ENCODE results near the gene OSBPL8.

The OSBPL8 gene

DNA sequence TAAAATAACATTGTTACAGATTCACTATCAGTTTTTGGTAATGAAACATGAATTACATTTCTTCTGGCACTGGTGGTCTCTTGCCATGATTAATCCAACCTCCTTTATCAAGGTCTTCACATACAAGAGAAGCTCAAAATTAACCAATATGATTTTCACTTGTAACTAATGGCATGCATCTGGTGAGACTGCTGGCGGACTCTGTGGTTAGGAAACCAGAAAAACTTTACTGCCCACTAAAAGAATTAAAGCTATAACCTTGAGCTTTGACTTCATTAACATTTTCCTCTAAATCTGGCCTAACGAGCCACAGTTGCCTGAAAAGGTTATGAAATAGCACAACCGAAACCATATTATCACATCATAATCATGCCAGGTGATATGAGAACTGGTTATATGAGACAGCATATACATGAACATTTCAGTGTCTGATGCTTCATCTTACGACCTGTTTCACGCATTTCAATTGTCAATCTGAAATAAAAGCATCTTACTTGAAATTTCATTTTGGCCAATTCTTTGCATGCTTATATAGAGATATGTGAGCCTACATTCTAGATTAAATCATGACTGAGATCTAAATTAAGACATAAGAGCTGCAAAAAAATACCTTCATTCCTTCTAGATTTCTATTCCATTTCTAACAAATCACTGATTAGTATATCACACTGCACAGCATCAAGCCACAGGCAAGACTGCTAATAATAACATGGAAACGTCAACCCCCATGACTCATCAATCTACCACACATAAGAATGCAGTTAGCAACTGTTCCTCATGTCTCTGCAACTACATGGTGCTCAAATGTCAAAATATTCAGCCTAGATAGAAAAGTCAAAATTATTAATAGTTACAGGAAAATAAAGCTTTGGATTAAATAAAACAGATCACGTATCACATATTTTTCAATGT is 89.3 kb downstream of the OSBPL8 start:
- DNase-seq (ENCODE audit: low spot score) = peak; percentile 5

DNA sequence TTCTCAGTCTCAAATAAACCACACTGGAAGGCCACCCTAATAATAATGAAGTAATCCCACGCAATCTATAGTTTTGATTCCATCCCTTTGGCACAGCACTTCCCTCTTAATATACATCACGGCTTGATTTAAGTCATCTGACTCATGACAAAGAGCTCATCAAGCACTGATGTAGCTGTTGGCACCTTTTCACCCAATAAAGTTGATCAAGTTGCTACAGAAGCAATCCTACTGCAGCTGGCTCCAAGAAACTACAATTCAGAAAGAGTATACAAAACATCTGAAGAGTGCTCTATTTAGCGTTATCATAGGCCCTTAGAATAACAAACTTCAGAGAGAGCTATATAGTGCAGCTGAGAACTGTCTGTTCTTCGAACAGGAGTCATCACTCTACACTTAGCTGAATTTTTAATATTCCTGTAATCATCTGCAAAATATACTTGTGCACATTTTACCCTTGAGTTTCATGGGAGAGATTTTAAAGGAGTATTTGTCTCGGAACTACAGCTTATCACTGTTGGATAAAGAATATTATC is 94.9 kb downstream of the OSBPL8 start:
- DNase-seq (ENCODE audit: low spot score) = no peak

DNA sequence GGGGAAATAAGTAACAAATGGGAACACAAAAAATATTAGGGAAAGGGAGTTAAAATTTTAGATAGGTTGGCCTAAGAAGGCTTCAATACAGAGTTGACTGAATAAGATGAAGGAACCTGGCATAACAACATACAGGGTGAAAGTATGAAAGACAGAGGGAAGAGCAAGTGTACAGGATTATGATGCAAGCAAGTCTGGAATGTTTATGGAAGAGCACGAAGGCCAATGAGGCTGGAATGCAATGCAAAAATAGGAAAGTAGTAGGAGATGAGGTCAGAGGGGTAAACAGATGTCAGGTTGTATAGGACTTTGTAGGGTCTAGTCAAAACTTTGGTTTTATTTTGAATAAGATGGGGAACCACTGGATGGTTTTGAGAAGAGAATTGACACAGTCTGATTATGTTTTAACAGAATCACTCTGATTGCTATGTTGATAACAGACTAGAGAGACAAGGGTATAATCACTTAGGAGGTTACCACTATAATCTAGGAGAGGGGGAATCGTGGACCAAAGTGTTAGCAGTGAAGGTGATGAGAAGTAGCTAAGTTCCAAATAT is 96.8 kb downstream of the OSBPL8 start:
- DNase-seq (ENCODE audit: low spot score) = no peak

DNA sequence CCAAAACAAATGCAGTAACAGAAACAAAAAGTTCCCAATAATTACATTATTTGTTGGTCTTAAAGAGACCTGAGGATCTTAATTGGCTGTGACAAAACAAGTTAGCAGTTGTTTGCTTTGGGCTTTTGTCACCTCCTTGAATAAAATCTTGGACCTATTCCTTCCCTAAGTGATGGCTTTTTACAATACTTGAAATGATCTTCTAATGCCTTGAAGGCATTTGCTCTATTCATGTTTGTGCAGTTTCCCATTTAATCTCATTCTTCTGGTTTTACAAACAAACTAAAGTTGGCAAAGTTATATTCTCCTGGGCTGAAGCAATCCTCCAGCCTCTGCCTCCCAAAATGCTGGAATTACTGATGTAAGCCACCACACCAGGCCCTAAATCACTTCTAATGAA is 98.8 kb downstream of the OSBPL8 start:
- DNase-seq (ENCODE audit: low spot score) = no peak

DNA sequence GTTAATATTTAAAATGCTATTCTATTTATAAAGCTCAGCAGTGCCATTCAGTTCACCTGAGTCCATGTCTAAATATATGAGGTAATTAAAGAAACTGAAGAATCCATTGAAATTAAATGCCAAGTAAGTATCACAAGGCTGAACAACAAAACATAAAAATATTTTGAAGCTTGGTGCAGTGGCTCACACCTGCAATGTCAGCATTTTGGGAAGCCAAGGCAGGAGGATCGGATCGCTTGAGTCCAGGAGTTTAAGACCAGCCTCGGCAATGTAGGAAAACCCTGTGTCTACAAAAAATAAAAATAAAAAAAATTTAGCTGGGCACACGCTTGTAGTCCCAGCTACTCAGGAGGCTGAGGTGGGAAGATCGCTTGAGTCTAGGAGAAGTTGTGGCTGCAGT is 101.8 kb downstream of the OSBPL8 start:
- DNase-seq (ENCODE audit: low spot score) = no peak

DNA sequence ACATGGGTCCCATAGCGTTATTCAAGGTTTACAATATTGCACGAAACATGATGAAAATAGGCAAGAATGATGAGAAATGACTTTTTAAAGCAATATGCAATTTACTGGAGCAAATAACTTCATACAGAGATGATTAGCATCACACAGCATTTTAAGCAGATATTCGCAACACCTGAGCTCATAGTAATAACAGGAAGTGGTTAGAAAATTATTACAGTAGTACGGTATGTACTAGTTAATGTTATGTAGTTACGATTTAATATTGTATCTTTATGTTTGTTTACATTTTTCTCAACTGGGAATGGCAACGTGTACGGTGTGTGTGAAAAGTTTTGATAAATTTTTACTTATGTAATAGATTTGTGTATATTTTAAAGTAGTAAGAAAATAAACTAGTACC is 102.6 kb downstream of the OSBPL8 start:
- no peak for DNase-seq (ENCODE audit: low spot score)

DNA sequence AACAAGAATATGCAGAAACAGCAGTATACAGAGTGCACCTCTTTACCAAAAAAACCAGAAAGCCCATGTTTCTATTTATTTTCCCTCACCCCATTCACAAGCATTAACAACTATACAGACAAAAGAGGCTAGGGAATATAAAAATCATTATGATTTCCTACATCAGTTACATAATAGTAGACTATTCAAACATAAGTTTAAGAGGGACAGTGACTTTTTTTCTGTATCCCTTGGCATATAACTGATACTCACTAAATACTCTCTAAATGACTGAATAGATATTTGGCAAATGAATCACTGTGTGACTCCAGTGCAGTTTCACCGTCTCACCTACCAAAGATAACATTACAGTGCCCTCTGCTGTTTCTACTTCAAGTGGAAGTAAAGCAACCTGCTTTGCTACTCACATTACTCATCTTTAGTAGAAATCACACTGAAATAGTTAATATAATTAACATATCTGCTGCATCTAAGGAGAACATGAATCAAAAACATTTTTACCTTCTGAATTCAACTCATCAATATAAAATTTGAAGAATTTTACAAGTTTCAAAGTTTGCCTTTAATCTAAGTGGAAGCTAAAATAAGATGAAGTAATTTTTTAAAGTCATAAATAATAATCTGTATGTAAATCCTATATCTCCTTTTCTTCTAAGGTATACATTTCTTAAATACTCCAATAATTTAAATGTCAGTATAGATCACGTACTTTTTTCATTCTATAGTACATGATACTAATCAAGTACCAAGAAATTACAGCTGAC is 103.8 kb downstream of the OSBPL8 start:
- peak; percentile 14 for DNase-seq (ENCODE audit: low spot score)

DNA sequence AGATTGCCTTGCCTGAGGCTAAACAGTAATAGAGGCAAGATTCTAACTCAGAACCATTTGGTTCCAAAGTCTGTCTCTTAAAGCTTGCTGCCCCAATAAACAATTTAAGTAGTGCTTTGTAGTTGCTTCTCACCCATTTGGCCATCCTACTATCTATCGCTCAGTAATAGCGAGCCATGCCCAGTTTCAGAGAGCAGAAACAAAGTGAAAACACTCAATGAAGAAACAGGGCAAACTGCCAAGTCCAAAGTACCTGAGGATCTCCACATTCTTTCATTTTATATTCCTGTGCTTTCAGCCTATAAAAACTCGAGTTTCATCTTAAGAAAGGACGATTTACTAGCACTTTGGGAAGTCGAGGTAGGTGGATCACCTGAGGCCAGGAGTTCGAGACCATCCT is 108.0 kb downstream of the OSBPL8 start:
- DNase-seq (ENCODE audit: low spot score) = no peak

DNA sequence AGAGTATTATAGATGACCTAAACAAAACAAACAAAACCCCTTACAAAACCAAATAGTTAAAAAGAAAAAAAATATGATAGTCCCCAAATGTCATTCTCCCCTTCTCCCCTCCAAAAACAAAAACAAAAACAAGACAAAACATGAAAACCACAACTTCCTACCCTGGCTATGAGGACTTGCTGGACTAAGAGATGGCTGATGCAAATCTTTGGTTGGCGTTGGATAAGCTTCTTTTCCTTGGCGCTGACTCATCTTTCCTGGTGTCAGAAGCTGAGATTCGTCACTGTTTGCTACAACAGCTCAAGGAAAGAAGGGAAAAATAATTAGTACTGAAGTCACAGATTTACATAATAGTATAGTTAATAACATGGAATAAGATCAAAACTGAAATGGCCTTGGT is 108.9 kb downstream of the OSBPL8 start:
- no peak for DNase-seq (ENCODE audit: low spot score)

DNA sequence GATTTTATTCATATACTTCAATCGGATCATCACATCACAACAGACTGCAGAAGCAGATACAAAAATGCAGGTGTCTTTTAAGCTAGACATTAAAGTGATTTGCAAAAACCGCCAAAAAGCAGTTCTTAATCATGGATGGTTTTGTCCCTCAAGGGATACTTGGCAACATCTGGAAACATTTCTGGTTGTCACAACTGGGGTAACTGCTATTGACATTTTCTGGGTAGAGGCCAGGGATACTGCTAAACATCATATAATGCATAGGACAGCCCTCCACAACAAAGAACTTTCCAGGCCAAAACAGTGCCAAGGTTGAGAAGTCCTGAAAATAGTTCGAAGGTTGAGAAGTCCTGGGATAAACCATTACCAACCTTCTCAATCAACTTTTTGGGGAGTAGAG is 109.6 kb downstream of the OSBPL8 start:
- no peak for DNase-seq (ENCODE audit: low spot score)

DNA sequence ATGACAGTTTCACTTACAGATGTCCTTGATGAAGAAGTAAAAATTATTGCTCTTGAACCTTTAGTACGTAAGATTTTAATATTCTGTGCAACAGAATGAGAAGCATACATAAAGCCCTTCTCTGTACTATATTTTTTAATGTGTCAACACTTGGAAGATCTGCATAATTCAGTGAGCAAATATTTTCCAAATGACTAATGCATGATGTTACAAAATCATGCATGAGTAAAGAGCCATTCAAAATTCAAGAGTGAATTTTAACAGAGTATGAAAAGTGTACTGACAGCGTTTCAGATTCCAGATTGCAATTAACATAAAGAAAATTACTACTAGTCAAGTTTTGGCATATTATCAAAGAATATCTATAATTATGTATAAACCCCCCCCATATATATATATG is 110.0 kb downstream of the OSBPL8 start:
- DNase-seq (ENCODE audit: low spot score) = no peak

DNA sequence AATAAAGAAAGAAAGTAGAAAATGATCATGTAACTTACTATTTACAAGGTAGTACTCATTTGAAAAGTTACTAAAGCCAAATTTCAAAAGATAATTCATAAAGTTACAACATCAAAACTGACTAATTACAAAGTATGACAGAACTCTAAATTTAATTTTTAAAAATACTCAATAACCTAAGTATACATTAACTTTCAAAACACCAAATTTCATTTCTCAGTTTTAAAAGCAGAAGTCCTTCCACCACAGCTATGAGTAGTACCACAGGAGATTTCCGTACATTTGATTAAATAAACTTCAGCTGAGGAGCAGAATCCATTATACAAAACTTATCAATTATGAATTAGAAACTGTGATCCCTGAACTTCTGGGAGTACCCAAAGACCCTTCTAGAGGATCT is 110.6 kb downstream of the OSBPL8 start:
- no peak for DNase-seq (ENCODE audit: low spot score)

DNA sequence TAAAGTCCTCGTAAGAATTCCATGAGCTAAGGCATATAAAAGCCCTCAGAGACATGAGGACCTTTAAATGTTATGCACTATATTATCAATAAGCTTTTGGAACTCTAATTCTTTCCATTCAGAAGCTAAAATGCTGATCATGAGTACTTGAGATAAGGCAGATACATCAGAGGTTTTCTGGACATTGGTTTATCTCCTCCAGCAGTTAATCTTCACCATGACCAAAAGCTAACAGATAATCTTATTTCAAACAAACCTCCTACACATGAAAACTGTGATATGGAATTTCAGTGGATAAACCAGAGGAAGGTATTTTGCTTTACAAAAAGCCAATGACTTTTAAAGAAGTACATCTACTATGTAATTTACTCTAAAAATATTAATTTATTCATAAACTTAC is 113.5 kb downstream of the OSBPL8 start:
- DNase-seq (ENCODE audit: low spot score) = no peak

DNA sequence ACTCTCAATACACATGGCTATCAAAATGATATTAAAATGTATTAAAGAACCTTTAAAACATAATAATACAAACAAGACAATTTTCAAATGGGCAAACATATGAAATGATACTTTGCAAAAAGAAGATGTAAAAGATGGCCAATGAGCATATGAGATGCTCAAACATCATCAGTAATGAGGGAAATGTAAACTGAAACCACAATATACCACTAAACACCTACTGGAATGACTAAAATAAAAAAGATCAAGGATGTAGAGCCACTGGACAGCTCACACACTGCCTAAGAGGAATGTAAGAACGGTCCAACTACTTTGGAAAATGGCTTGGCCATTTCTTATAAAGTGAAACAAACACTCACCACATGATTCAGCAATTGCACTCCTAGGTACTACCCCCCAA is 114.1 kb downstream of the OSBPL8 start:
- no peak for DNase-seq (ENCODE audit: low spot score)

DNA sequence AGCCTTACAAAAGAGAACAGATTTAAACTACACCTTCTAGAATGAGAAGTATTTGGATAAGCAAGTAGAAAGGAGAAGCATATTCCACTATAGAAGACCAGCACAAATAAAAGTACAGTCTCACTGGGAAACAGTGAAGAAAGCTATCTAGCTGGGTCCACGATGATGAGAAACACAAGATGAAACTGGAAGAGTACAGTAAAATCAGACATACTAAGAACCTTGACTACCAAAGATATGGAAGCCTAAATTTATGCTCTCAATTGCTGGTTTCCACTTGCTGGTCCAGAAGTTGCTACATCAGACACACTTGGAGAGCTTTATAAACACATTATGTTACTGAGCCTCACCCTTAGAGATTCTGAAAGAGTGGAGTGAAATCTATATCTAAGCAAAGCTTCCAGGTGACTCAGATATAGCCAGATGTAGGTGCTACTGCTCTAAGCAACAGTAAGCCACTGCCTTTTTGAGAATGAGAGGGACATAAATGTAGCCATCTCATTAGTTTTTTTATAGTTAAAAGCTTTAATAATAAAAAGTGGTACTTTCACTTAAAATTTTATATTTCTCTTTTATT is 115.1 kb downstream of the OSBPL8 start:
- no peak for DNase-seq (ENCODE audit: low spot score)

DNA sequence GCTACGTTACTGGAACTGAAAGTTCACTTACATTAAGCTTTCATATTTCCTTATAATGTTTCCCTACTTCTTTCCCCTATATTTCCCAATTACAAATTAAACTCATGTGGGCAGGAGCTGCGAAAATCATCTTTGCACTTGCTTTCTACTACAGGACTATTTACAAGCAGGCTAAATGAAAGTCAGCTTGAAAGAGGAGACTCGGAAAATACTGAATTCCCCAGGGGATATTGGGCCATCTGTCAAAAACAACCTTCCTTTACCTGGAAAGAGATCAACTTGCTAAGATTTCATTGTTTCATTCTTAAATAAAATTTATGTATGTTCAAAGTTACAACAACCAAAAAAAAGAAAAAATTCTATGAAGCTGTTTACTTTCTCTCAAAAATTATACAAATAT is 118.6 kb downstream of the OSBPL8 start:
- no peak for DNase-seq (ENCODE audit: low spot score)

DNA sequence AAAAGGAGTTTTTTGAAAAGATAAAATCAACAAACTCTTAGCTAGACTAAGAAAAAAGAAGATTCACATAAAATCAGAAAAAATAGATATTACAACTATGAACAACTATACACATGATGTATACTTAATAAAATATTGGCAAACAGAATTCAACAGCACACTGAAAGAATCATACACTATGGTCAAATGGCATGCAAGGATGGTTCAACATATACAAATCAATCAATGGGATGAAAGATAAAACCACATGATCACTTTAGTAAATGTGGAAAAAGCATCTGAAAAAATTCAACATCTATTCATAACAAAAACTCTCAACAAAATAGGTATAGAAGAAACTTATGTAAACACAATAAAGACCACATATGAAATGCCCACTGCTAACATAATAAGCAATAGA is 126.8 kb downstream of the OSBPL8 start:
- DNase-seq (ENCODE audit: low spot score) = no peak

DNA sequence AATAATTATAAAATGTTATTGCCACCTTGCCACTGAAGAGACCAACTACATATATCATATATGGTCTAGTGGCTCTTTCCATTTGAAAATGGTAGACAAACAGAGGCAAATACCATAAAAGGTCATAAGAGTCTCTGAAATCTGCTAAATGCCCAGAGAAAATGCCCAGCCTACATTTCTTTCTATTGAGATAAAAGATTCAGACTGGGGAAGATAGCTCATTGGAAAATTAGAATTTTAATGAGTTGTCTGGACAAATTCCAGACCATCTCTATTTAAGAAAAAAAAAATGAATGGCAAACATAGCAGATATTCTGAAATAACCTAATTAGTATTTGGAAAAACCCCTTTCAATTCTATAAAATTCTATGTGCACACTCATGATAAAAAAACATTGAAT is 131.5 kb downstream of the OSBPL8 start:
- DNase-seq (ENCODE audit: low spot score) = no peak

DNA sequence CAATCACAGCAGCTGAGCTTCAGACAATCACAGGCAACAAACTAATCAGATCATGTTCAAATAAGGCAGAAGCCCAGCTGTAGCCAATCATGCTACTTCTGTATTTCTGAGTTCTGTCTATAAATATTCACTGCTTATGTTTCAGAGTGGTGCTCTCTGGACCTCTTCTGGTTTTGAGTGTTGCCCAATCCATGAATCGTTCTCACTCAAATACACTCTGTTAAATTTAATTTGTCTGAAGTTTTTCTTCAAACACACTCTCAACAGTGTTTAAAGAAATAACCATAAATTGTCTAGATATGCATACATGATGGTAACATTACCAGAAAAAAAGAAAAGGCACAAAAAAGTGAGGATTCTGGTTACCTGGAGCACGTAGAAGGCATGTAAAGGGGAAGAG is 133.4 kb downstream of the OSBPL8 start:
- DNase-seq (ENCODE audit: low spot score) = no peak

DNA sequence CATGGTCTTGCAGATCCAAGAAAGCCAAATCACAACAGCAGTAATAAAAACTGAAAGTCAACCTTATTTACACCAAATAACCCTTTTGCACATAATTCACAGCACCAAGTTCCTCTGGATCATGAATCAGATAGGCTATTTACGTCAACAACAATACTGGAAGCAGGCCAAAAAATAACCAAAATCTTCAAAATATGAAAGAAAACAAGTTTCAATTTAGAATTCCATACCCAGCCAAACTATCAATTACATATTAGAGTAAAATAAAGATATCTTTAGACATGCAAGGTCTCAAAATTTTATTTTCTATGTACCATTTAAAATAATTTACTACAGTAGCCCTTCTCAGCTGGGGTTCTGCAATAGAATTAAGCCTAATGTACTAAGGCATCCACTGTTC is 134.6 kb downstream of the OSBPL8 start:
- no peak for DNase-seq (ENCODE audit: low spot score)

DNA sequence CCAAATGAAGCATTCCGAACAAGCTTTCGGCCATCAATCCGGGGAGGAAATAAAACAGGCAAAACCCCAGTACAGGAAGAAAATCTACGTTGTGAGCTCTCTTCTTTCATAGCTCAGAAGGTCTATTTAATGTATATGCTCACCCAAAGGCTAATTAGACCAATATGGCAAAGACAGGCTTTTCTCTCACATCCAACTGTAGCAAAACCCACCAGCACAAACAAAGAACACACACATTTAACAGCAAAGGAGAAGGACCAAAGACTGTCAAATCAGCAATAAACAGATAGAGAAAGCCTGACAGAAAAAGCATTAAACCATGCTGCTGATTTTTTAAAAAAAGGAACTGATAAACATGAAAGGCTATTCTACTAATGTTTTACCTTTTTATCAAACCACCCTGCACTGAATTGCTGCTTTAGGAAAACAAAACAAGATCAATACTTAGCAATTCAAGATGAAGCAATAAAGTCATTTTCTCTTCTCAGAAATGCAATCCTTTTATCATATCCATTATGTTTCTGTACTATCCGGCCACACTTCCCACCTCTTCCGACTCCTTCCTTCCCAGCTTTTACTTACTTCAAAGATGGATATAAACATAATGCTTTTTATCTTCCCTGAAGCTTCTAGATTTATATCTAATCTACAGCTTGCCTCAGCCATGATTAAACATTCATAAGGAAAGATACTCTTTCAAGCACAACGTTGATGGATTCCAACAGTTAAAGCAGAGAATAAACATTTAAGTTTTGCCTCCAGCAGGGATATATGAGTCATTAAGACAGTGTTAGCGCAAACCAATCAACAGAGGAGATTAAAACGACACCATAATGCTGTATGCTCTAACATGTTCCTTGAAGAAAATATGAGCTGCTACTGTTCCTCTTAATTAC is 136.8 kb downstream of the OSBPL8 start:
- no peak for DNase-seq (ENCODE audit: low spot score)
